Activated CD8-positive, alpha-beta memory T cell treated with anti-CD3 and anti-CD28 coated beads, Interleukin-2, amount 50 U/mL, for 48 hours (primary cell): ENCODE results near the gene LYPLA2.
A peak's percentile ranks its signal among the peaks of the same experiment; 100 is the strongest.

ENCODE experiments used
- DNase-seq: peaks from one replicate; pipeline ENCODE4 v3.0.0-alpha.2; 2020

Gene LYPLA2

GRCh38 chr1:23790696-23791515 lies at the start of gene LYPLA2:
Gene LYPLA2 (plus strand): TSS chr1:23791145. CDS start chr1:23792683, 1,538 bp downstream.
- peak; percentile 94 for DNase-seq

GRCh38 chr1:23741609-23742008 lies 49.3 kb upstream of the LYPLA2 start:
- DNase-seq: no peak

- peak; percentile 77 for DNase-seq
Measured at GRCh38 chr1:23742670-23743286, 48.2 kb upstream of the LYPLA2 start.

GRCh38 chr1:23743287-23744152 lies 47.4 kb upstream of the LYPLA2 start, which contains the start of gene ELOA:
Gene ELOA (plus strand): TSS chr1:23743471. CDS start chr1:23743504, 33 bp downstream.
- peak; percentile 89 for DNase-seq

- no peak for DNase-seq
Measured at GRCh38 chr1:23745515-23745914, 45.4 kb upstream of the LYPLA2 start.

- DNase-seq: no peak
Measured at GRCh38 chr1:23748016-23748415, 42.9 kb upstream of the LYPLA2 start.

GRCh38 chr1:23751050-23751814 lies 39.7 kb upstream of the LYPLA2 start:
- peak; percentile 59 for DNase-seq

- no peak for DNase-seq
Measured at GRCh38 chr1:23751815-23752200, 39.1 kb upstream of the LYPLA2 start.

- no peak for DNase-seq
Measured at GRCh38 chr1:23752909-23753308, 38.0 kb upstream of the LYPLA2 start.

GRCh38 chr1:23756676-23757075 lies 34.3 kb upstream of the LYPLA2 start:
- no peak for DNase-seq

GRCh38 chr1:23757812-23758211 lies 33.1 kb upstream of the LYPLA2 start:
- DNase-seq: no peak

GRCh38 chr1:23759277-23759676 lies 31.7 kb upstream of the LYPLA2 start:
- no peak for DNase-seq

- no peak for DNase-seq
Measured at GRCh38 chr1:23763041-23763577, 27.8 kb upstream of the LYPLA2 start.

- no peak for DNase-seq
Measured at GRCh38 chr1:23768733-23769132, 22.2 kb upstream of the LYPLA2 start.

GRCh38 chr1:23772049-23772853 lies 18.7 kb upstream of the LYPLA2 start:
- peak; percentile 94 for DNase-seq

GRCh38 chr1:23772854-23773242 lies 18.1 kb upstream of the LYPLA2 start:
- DNase-seq: no peak

GRCh38 chr1:23774174-23774880 lies 16.6 kb upstream of the LYPLA2 start:
- DNase-seq: no peak

GRCh38 chr1:23776217-23776616 lies 14.7 kb upstream of the LYPLA2 start:
- DNase-seq: no peak

- DNase-seq: peak; percentile 89
Measured at GRCh38 chr1:23777979-23778814, 12.7 kb upstream of the LYPLA2 start, which contains the start of gene PITHD1. Gene PITHD1 (plus strand): TSS chr1:23778418. CDS start chr1:23778516, 98 bp downstream.
